SKM-1 treated with dmso at 0.1 percent for 144 hours (cell line): Measurements from ENCODE around the gene SEPSECS.

Experiments
- DNase-seq: peaks from one replicate; lab custom pipeline; 2025; ENCODE audit not compliant: unreplicated experiment; lab: John Stamatoyannopoulos, UW

Gene SEPSECS

GRCh38 chr4:25157081-25157480 lies 3.2 kb downstream of the SEPSECS start:
- DNase-seq: peak; percentile 17

- DNase-seq: no peak
Measured at GRCh38 chr4:25155947-25156346, 4.3 kb downstream of the SEPSECS start.

- no peak for DNase-seq
Measured at GRCh38 chr4:25154594-25155265, 5.5 kb downstream of the SEPSECS start.

GRCh38 chr4:25146076-25146475 lies 14.2 kb downstream of the SEPSECS start:
- no peak for DNase-seq

GRCh38 chr4:25144870-25145481 lies 15.3 kb downstream of the SEPSECS start:
- no peak for DNase-seq

- no peak for DNase-seq
Measured at GRCh38 chr4:25142468-25142867, 17.8 kb downstream of the SEPSECS start.

- no peak for DNase-seq
Measured at GRCh38 chr4:25141592-25141991, 18.7 kb downstream of the SEPSECS start.

GRCh38 chr4:25133132-25133531 lies 27.1 kb downstream of the SEPSECS start:
- no peak for DNase-seq

- no peak for DNase-seq
Measured at GRCh38 chr4:25131926-25132325, 28.3 kb downstream of the SEPSECS start.

GRCh38 chr4:25131381-25131780 lies 28.9 kb downstream of the SEPSECS start:
- DNase-seq: no peak

GRCh38 chr4:25129917-25130316 lies 30.3 kb downstream of the SEPSECS start:
- DNase-seq: no peak

GRCh38 chr4:25128671-25129070 lies 31.6 kb downstream of the SEPSECS start:
- DNase-seq: no peak

- DNase-seq: no peak
Measured at GRCh38 chr4:25123236-25123635, 37.0 kb downstream of the SEPSECS start.

GRCh38 chr4:25120146-25120940 lies 39.9 kb downstream of the SEPSECS start:
- DNase-seq: no peak

- DNase-seq: no peak
Measured at GRCh38 chr4:25117716-25118472, 42.4 kb downstream of the SEPSECS start.

GRCh38 chr4:25117274-25117673 lies 43.0 kb downstream of the SEPSECS start:
- DNase-seq: no peak

GRCh38 chr4:25113915-25114904 lies 46.0 kb downstream of the SEPSECS start:
- no peak for DNase-seq

- DNase-seq: no peak
Measured at GRCh38 chr4:25112995-25113380, 47.3 kb downstream of the SEPSECS start.

- DNase-seq: no peak
Measured at GRCh38 chr4:25112366-25112994, 47.8 kb downstream of the SEPSECS start.
